Glutamatergic neuron (in vitro differentiated cells): ENCODE results near the gene TEAD3. TPM values are rescaled to one million over a fixed set of nuclear protein-coding genes. Genes with fewer than 3 reads are reported as not detected.

Experiments used
- DNase-seq: peaks from one replicate; pipeline ENCODE4 v3.0.0; 2022
- H3K27ac Mint-ChIP-seq: one replicate; pipeline ENCODE4 v1.8.0; 2020; ENCODE audit warnings: mild to moderate bottlenecking, mixed read lengths, inconsistent platforms; ENCODE audit not compliant: unreplicated experiment
- H3K27me3 Mint-ChIP-seq: one replicate; pipeline ENCODE4 v1.8.0; 2020; ENCODE audit warnings: mild to moderate bottlenecking, moderate library complexity, mixed read lengths, inconsistent platforms; ENCODE audit not compliant: unreplicated experiment
- H3K36me3 Mint-ChIP-seq: one replicate; pipeline ENCODE4 v1.8.0; 2020; ENCODE audit warnings: mild to moderate bottlenecking, mixed read lengths, inconsistent platforms; ENCODE audit not compliant: unreplicated experiment
- H3K4me1 Mint-ChIP-seq: one replicate; pipeline ENCODE4 v1.8.0; 2020; ENCODE audit warnings: mild to moderate bottlenecking, low read depth, mixed read lengths, inconsistent platforms; ENCODE audit not compliant: unreplicated experiment
- H3K4me3 Mint-ChIP-seq: one replicate; pipeline ENCODE4 v1.8.0; 2020; ENCODE audit warnings: mild to moderate bottlenecking, mixed read lengths, inconsistent platforms; ENCODE audit not compliant: unreplicated experiment
- H3K9me3 Mint-ChIP-seq: one replicate; pipeline ENCODE4 v1.8.0; 2020; ENCODE audit warnings: mild to moderate bottlenecking, moderate library complexity, mixed read lengths, inconsistent platforms; ENCODE audit not compliant: unreplicated experiment
- total RNA-seq: library from RNA; stranded (reverse); fragmentation: NEBNext Ultra II Directional; extraction: Animal tissue kit (Norgen Biotek cat#: 25700); gene quantifications from one replicate; pipeline ENCODE4 v1.2.1, GENCODE V29; 2021; ENCODE audit not compliant: unreplicated experiment
- TF ChIP-seq, protein P1 (sequence below): fragments of 200-600 bp; sonication (generic); IDR thresholded peaks from one replicate; pipeline ENCODE4 v1.5.0; 2021; ENCODE audit not compliant: partially characterized antibody, unreplicated experiment

The TEAD3 gene
- total RNA-seq, 1 donor from 2014 or later = 50.0 TPM

DNA sequence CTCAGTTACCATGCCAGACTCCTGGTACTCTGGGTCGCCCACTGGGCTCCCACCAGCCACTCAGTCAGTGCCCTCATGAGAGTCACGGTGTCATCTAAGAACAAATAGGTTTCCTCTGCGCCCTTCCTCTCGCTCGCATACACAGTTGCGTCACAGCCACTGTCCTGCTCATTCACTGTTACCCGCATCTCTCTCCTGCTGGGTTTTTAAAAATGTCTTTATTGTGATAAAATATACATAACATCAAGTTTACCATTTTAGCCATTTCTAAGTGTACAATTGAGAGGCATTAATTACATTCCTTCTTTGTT lies 4.0 kb downstream of the TEAD3 start:
- no peak for DNase-seq
- Mint-ChIP-seq H3K9me3 (peaks cover 13% of the 10 kb centered on the region), H3K4me3 (peak overlapping the region; percentile 80), H3K27ac (peak overlapping the region; percentile 89), H3K27me3 (peaks cover 10% of the 10 kb centered on the region), H3K4me1 (peaks cover 43% of the 10 kb centered on the region), H3K36me3 (no peaks in the 10 kb centered on the region)
- TF ChIP-seq, protein P1, sequence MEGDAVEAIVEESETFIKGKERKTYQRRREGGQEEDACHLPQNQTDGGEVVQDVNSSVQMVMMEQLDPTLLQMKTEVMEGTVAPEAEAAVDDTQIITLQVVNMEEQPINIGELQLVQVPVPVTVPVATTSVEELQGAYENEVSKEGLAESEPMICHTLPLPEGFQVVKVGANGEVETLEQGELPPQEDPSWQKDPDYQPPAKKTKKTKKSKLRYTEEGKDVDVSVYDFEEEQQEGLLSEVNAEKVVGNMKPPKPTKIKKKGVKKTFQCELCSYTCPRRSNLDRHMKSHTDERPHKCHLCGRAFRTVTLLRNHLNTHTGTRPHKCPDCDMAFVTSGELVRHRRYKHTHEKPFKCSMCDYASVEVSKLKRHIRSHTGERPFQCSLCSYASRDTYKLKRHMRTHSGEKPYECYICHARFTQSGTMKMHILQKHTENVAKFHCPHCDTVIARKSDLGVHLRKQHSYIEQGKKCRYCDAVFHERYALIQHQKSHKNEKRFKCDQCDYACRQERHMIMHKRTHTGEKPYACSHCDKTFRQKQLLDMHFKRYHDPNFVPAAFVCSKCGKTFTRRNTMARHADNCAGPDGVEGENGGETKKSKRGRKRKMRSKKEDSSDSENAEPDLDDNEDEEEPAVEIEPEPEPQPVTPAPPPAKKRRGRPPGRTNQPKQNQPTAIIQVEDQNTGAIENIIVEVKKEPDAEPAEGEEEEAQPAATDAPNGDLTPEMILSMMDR = no peak

- TF ChIP-seq, protein P1 = no peak
- peaks cover 13% of the 10 kb centered on the region for H3K9me3 Mint-ChIP-seq
- peaks cover 10% of the 10 kb centered on the region for H3K27me3 Mint-ChIP-seq
- H3K4me1 Mint-ChIP-seq = peaks cover 48% of the 10 kb centered on the region
- H3K27ac Mint-ChIP-seq = peak overlapping the region; percentile 89
- no peaks in the 10 kb centered on the region for H3K36me3 Mint-ChIP-seq
- H3K4me3 Mint-ChIP-seq = peak overlapping the region; percentile 80
- DNase-seq = peak; percentile 54
Measured at GRCh38 chr6:35492258-35492973, 4.5 kb downstream of the TEAD3 start.

DNA sequence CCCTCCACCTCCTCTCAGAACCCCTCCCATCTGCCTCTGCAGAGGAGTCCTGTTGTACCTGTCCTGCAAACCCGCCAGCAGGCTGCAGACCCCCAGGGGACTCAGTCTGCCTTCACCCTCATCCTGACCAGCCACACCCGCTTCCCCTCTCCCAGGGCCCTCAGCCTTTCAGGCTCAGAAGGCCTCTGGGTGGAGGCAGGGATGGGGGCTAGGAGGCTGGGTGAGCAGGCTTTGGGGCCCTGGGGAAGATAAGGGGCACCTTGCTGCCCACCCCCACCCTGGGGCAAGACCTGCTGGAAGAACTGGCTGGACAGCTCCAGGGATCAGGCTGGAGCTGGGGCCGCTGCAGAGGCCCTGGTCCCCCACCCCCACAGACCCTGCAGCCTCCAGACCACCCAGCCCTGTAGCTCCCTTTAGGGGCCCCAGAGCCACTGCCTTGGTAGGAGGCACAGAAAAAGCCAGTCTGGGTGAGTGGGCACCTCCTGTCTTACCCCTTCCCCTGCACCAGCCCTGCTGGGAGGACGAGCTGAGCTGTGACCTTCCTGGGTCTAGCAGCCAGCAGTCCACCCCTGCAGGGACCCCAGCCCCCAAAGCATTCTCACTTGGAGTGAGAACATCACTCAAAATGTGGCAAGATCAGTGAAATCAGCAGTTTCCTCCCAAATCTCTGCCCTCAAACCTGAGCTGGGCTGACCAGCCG lies 5.2 kb downstream of the TEAD3 start:
- peaks cover 15% of the 10 kb centered on the region for H3K9me3 Mint-ChIP-seq
- DNase-seq = peak; percentile 50
- H3K4me3 Mint-ChIP-seq = peak overlapping the region; percentile 78
- peak overlapping the region; percentile 100 for H3K27ac Mint-ChIP-seq
- TF ChIP-seq, protein P1 = no peak
- H3K4me1 Mint-ChIP-seq = peaks cover 49% of the 10 kb centered on the region
- no peaks in the 10 kb centered on the region for H3K36me3 Mint-ChIP-seq
- peaks cover 10% of the 10 kb centered on the region for H3K27me3 Mint-ChIP-seq

- H3K9me3 Mint-ChIP-seq = peaks cover 15% of the 10 kb centered on the region
- TF ChIP-seq, protein P1 = no peak
- no peaks in the 10 kb centered on the region for H3K36me3 Mint-ChIP-seq
- peak overlapping the region; percentile 100 for H3K27ac Mint-ChIP-seq
- DNase-seq = no peak
- H3K4me3 Mint-ChIP-seq = peak overlapping the region; percentile 73
- peaks cover 49% of the 10 kb centered on the region for H3K4me1 Mint-ChIP-seq
- peaks cover 10% of the 10 kb centered on the region for H3K27me3 Mint-ChIP-seq
Measured at GRCh38 chr6:35490821-35491557, 5.9 kb downstream of the TEAD3 start.
